Stimulated activated CD4-positive, alpha-beta T cell treated with anti-CD3 and anti-CD28 coated beads, TNF-alpha, amount 100 ng/mL, for 4 hours (primary cell): ENCODE data around the gene PRRT2.
"Not testable (repeated sequence)": the region's sequence is repeated elsewhere in the genome, so short reads cannot be mapped to it uniquely, and the experiment has no call there.

Experiments used
- DNase-seq, 3 experiments: peaks; one replicate each; pipeline ENCODE4 v3.0.0-alpha.2; 2020; ENCODE audit warnings: low read depth in 3 of 3

Gene PRRT2

GRCh38 chr16:29833219-29833618 is 21.2 kb downstream of the PRRT2 start:
- DNase-seq = not testable (repeated sequence)

- DNase-seq = no peak
These were observed 22.1 kb downstream of the PRRT2 start for GRCh38 chr16:29834079-29834478.

GRCh38 chr16:29835926-29836325 is 23.9 kb downstream of the PRRT2 start:
- no peak for DNase-seq

- DNase-seq = no peak
These were observed 24.6 kb downstream of the PRRT2 start for GRCh38 chr16:29836623-29837022.

- DNase-seq = no peak
These were observed 25.8 kb downstream of the PRRT2 start for GRCh38 chr16:29837841-29838240.

- no peak for DNase-seq
These were observed 27.8 kb downstream of the PRRT2 start for GRCh38 chr16:29839822-29840221.

- DNase-seq = no peak
These were observed 28.2 kb downstream of the PRRT2 start for GRCh38 chr16:29840240-29840639.

- DNase-seq = no peak
These were observed 29.6 kb downstream of the PRRT2 start for GRCh38 chr16:29841631-29842030.

- no peak for DNase-seq
These were observed 30.8 kb downstream of the PRRT2 start for GRCh38 chr16:29842732-29843346.

GRCh38 chr16:29843931-29844330 is 31.9 kb downstream of the PRRT2 start:
- DNase-seq = no peak

- no peak for DNase-seq
These were observed 32.8 kb downstream of the PRRT2 start for GRCh38 chr16:29844575-29845331.

GRCh38 chr16:29845656-29846055 is 33.7 kb downstream of the PRRT2 start:
- DNase-seq = no peak

- peak; percentile 64 to 77 (median 68) for DNase-seq
These were observed 36.7 kb downstream of the PRRT2 start for GRCh38 chr16:29848420-29849297.

- no peak for DNase-seq
These were observed 37.5 kb downstream of the PRRT2 start for GRCh38 chr16:29849505-29849904.

GRCh38 chr16:29850998-29851397 is 39.0 kb downstream of the PRRT2 start:
- DNase-seq = no peak

- DNase-seq = no peak
These were observed 40.7 kb downstream of the PRRT2 start for GRCh38 chr16:29852654-29853053.

- DNase-seq = no peak
These were observed 42.6 kb downstream of the PRRT2 start for GRCh38 chr16:29854520-29855100.

- no peak for DNase-seq
These were observed 45.3 kb downstream of the PRRT2 start for GRCh38 chr16:29857133-29857760.

- no peak for DNase-seq
These were observed 46.3 kb downstream of the PRRT2 start for GRCh38 chr16:29858149-29858849.

- no peak for DNase-seq
These were observed 47.0 kb downstream of the PRRT2 start for GRCh38 chr16:29858974-29859373.

- no peak for DNase-seq
These were observed 48.2 kb downstream of the PRRT2 start for GRCh38 chr16:29860218-29860617.
